HG03135 (cell line): ENCODE results near the gene TOR1B.
A peak's percentile ranks its signal among the peaks of the same experiment; 100 is the strongest.

Source experiments
- ATAC-seq: cut with Tn5 transposase; IDR thresholded peaks from one replicate; pipeline ENCODE4 v1.9.1; 2021; ENCODE audit warnings: mild to moderate bottlenecking, moderate library complexity; ENCODE audit not compliant: unreplicated experiment

Gene TOR1B

DNA sequence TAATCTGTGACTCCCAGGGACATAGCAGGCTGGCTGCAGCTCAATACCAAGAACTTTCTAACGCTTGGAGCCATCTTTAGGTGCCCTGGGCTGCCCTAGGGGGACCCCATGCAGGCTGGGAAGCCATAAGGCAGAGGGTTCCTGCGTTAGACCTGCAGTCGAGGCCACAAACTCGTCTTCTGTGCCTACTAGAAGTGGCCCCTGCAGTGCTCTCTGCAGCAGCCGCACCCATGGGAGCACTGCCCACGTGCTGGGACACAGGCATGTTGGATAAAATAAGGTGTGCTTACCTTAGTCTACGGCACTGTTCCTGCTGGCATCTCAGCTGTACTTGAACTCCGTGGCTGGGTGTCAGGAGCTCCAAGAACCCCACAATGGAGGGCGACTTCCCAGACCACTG lies 9.4 kb downstream of the TOR1B start:
- ATAC-seq, result no peak

DNA sequence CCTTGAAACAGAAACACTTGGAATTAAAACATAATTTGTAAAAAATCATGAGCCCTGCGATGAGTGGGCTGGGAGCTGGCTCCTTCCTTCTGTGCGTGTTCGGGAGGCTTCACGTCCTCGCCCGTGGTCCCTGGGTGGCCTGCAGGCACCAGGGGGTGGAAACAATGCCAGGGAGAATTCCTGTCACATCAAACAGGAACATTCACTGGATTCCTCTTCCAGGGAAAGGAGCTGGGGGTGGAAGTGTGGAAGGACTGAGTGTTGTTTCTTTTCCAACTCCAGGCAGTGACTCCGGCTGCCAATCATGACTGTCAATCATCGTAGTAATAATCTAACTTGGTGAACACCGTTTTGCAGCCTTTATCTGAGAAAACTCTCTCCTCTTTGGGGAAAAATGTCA lies 10.7 kb downstream of the TOR1B start:
- no peak for ATAC-seq

DNA sequence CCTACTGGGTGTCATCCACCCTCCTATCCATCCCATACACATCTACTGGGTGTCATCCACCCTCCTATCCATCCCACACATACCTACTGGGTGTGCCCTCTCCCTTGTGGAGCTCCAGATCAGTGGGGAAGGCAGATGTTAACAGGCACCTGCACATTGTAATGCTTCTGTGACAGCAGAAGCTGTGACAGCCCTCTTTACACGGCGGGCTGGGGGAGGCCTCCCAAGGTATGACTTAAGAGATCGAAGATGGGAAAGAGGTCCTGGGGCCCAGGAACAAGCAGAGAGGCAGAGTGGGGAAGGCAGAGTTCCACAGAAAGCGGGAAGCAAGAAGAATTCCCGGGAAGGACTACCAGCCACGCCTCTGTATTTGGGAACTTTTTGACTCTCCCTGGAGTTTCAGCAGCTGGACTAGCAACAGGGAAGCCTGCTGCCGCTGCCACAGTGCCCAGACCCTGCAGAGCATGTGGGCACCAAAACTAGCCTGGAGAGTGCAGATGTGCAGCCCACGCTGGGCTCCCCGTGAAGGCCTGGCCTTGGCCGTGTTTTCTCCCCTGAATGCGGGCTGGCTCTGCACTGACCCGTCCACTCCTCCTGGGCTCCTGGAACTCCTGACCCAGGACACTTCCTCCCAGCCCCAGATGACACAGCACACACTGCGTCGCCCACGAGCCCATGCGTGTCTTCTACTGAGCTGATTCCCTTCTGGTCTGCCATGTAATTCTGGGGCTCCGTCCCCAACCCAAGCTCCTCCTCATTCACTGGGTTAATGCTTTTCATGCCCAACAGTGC lies 11.6 kb downstream of the TOR1B start:
- no peak for ATAC-seq

DNA sequence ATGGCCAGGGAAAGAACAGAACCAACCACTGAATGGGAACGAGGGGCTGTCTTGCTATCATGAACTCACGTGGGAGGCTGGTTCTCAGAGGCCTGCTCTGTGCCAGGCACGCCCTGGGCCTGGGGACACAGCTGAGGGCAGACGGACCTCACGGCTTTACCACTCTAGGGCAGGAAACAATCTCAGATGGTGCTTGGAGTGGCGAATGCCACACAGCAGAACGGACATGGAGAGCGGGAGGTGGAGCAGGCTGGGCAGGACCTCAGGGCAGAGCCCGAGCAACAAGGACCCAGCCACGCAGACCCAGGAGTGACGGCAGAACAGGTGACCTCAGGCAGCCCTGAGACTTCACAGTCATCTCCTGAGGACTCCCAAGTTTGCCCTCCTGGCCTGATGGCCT lies 12.3 kb downstream of the TOR1B start:
- ATAC-seq, result no peak

DNA sequence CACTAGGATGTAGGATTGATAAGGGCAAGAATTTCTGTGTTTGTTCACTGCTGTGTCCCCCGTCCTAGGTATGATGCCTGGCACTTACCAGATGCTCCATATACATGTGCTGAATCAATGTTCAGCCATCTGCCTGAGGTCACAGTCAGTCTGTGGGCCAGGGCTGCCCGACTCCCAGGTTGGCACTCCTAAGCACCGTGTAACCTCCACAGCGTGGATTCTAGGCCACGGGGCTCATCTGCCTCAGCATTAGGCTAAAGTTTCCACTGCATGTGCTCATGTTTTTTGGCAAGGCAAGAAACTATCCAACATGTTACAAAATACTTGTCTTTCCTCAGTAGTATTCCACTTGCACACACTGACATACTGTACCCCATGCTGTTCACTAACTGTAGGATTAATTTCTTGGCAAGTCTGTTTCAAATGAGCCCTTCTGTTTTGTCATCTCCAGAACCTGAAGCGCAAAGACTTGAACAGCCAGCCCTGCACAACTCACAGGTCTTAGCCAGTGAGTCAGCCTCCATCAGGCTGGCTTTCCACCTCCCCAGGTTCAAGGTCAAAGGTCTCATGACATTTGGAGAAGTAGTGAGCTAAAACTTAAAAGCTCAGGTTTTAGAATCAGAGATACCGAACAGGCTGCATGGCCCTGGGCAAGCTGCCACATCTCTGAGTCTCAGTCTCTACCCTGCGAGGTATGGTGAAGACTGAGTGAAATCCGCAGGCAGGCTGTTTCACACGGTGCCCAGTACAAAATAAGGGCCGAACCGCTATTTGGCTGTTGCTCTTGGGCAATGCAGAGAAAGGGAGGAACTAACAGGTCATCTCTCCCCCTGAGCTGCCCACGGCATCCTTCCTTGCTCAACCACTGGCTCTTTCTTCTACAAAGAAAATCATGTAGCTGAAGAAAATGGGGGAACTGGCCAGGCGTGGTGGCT lies 13.8 kb downstream of the TOR1B start:
- no peak for ATAC-seq

DNA sequence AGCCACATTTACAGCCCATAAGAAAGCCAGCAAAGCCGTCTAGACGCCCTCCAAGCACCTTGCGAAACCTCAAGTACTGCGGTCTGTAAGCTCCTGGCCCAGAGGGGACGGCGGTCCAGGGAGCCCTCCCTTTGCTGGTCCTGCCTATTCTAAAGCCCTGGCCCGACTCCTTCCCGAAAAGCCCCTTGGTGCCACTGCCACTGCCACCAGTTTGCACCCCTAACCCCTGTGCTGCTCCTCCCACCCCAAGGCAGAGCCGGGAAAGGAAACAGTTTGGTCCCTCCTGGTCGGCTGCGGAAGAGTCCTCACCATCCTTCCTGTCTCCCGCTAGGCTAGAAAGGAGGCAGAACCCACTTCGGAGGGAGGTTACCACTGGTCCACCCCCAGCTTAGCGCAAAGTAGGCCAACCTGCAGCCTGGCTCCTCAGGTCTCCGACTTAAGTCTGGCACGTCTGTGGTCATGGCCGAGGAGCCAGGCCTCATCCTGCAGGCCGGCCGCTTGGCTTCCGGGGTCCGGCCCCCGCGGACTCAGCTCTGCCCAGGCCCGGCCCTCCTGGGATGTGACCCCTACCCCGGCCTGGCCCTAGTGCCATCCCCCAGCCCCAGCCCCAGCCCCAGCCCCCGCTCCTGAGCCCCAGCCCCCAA lies 20.0 kb downstream of the TOR1B start:
- ATAC-seq, result no peak

DNA sequence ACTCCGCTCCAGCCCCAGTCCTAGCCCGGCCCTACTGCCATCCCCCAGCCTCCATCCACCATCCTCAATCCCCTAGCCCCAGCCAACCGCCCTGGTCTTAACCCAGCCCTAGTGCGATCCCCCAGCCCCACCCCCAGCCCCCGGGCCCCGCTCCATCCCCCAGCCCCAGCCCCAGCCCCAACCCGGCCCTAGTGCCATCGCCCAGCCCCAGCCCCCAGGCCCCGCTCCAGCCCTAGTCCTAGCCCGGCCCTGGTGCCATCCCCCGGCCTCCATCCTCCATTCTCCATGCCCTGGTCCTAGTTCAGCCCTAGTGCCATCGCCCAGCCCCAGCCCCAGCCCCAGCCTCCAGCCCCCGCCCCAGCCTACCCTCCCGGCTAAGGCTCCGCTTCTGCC lies 20.6 kb downstream of the TOR1B start:
- no peak for ATAC-seq

DNA sequence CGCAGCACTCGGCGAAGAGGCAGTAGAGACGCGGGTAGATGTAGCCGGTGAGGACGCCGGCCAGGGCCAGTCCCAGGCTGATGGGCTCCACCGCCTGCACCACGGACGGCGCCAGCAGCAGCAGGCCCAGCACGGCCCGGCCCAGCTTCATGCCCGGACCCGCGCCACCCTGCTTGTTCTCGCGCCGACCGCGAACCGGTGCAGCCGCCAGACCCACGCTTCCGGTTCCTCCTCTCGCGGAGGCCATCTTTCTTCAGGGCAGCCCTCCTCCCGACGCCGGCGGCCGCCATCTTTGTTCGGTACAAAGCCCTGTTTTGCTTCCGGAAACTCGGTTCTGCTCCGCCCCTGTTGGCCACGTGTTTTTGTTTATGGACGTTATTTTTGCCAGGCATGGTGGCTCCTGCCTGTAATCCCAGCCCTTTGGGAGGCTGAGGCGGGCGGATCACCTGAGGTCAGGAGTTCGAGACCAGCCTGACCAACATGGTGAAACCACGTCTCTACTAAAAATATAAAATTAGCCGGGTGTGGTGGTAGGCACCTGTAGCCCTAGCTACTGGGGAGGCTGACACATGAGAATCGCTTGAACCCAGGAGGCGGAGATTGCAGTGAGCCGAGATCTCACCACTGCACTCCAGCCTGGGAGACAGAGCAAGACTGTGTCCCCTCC lies 21.1 kb downstream of the TOR1B start, which contains the start of gene TOR1A:
TOR1A (minus strand) TSS at position 202 of the 667 bp plus-strand sequence; CDS start at position 151, 51 bp downstream.
- peak; percentile 85 for ATAC-seq

DNA sequence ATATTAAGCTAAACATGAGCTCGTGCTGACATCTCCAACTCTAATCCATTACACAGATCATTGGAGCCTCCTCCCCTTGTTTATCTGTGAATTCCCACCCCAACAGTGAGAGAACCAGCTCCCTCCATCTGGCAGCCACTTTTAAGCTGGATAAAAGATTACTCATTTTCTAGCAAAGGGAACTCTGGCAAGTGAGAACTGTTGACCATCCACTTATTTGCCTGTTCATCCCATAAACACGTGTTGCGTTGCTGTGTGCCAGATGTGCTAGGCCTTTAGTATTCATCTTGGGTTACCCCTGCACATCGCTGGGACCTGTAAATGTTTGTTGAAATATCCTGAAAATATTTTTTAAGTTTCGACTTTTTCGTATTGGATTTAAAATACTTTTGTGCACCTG lies 23.4 kb downstream of the TOR1B start:
- ATAC-seq, result no peak

DNA sequence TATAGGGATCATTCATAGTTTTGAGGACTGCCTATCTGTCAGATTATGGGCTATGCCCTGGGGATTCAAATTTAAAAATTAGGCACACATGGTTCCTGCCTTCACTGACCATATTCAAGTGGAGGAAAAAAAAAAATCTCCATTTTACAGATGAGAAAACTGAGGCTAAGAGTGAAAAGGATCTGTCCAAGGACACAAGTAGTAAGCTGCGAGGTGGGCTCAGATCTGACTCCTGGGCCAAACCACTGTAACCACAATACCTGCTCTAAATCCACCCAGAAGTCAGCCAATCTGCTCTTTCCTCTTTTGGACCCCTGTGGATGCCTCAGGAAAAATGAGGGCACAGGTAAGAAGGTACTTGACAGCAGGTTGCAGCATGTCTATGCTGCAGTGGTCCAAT lies 23.8 kb downstream of the TOR1B start:
- no peak for ATAC-seq

DNA sequence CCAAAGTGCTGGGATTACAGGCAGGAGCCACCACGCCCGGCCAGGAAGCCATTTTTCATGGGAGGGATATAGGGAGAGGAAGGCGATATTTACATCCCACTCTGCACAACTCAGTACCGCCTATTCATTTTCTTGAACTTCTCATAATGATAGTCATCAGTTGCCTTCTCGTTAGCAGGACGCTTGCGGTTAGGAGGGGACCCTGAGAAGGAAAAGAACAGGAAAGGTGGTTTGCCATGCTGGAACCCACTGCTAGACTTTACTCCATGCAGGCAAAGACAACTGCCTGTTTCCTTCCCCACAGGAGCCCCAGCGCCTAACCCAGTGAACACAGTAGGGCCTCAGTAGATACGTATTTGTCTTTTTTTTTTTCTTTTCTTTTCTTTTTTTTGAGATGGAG lies 25.1 kb downstream of the TOR1B start:
- no peak for ATAC-seq

DNA sequence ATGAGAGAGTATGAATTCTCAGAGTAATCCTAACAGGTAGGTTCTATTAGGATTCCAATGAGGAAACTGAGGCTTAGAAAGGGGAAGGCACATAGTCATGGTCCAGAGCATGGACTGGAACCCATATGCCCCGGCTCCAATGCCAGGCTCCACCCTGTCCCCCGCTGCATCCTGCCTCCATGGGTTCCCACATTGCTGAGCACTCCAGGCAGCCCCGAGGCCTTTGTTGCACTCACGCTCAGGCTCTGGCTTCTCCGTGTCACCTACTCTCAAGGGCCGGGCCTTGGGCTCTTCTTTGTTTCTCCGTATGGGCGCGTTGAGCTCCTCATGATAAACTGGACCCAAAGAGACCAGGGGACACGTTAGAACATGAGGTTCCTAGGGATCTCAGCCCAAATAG lies 26.0 kb downstream of the TOR1B start:
- ATAC-seq, result no peak

DNA sequence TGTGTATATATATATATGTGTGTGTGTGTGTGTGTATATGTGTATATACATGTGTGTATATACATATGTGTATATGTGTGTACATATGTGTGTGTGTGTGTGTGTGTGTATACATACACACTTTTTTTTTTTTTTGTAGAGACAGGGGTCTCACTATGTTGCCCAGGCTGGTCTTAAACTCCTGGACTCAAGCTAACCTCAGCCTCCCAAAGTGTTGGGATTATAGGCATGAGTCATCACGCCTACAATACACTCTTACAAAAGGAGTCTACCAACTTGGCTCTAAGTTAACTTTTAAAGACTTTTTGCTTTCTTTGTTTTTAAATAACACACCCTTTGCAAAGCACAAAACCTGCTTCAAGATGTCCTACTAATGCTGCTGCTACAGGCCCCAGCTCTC lies 30.0 kb downstream of the TOR1B start:
- no peak for ATAC-seq

DNA sequence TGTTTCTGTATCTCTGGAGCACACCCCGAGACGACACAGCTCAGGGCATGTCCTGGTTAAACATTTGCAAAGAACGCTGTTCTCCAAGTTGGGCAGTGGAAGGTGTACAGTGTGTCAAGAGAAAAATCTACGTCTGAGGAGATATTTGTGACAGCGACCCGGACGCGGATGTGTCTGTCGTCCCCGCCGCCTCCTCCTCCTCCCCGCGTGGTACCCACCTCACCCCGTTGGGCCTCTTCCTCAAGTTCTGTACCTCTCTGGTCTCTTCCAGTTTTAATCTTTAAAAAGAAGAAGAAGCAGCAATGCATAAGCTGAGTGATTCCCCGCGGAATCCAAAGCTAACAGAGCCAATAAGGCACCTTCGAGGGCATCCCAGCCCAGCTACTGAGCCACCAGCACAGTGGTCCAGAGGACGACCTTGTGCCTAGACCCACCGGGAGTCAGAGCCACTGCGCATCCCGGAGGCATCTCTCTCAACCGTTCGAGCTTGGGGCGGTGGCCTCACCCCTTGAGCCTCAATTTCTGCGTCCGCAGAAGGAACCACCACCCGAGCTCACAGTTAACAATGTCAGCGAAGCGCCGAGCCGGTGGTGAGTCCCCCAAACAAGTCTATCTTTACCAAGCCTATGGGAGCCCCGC lies 31.6 kb downstream of the TOR1B start:
- ATAC-seq, result peak; percentile 24

DNA sequence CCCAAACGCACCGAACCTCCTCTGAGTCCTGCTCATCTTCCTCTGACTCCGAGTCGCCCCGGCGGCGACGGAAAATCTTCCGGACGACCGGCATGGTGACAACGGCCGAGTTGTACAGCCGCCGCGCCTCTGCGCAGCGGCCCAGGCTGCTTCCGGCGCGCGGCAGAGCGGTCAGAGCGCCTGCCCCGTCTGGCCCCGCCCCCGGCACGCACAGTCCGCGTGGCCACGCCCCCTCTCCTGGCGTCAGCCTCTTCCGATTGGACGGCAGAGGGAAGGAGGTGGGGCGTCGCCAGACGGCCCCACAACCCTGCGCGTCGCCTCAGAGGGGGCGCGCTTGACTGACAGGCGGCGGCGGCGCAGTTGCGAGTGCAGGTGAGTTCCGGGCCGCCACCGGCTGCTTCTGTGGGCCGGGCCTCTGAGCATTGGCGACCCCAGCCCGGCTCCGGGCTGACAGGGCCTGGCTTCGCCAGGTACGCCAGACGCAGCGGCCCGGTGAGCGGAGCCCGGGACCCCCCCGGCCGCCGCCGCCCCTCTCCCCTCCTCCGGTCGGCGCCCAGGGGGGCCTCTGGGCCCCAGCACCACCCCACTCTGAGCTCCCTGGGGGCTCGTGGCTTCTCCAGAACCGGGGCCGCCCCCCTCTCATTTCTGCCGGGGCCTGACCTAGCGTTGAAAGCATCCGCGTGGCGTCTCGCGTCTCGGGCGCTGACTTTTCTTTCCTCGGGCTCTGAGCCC lies 32.3 kb downstream of the TOR1B start, which contains the start of the genes C9orf78 and USP20:
C9orf78 (minus strand) TSS at position 148 of the 732 bp plus-strand sequence; CDS start at position 94, 54 bp downstream.
USP20 (plus strand) TSS at position 331 of the 732 bp plus-strand sequence. CDS start 17,098 bp downstream, outside the sequence.
- peak; percentile 94 for ATAC-seq

DNA sequence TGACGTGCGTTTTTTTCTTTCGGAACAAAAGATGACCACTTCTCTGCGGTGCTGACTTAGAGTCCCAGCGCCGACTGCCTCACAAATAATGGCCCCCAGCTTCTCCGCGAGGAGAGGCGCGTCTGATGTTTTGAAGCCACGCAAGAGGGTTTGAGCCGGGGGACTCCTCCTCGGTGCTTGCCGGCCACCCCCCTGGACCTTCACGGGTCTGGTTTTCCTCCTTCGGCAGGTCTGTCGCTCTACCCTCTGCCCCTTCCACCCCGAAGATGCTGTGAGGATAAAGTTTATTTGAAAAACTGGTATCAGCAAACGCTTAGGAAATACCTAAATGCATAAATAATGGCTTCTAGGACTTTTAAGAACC lies 32.9 kb downstream of the TOR1B start:
- peak; percentile 4 for ATAC-seq

DNA sequence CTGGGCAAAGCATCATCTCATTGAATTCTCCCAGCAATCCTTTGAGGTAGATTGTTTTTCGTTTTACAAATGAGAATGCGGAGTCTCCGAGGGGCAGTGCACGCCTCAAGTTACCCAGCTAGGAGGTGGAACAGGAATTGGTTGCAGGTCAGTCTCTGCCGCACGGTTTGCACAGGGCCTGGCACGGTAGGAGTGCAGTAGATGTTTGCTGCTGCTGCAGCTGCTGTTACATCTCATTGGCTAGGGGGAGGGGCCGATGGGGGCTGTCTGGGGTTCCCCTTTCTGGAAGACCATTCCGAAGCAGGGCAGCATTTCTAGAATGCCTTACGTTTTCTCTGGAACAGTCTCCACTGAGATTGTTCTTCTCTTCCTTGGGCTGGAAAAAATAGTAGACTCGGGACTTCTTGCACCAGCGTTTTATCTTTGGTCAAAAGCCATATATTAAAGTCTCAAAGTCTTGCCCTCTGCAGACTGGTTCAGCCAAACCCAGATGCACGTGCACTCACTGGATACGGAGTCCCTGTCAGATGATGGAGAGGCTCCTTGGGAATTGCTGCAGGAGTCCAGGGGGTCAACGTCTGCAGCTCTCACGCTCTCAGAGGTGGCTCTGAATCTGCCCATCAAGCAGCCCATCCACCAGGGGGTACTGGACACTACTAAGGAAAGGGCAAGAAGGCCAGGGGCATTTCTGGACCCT lies 33.5 kb downstream of the TOR1B start:
- no peak for ATAC-seq

DNA sequence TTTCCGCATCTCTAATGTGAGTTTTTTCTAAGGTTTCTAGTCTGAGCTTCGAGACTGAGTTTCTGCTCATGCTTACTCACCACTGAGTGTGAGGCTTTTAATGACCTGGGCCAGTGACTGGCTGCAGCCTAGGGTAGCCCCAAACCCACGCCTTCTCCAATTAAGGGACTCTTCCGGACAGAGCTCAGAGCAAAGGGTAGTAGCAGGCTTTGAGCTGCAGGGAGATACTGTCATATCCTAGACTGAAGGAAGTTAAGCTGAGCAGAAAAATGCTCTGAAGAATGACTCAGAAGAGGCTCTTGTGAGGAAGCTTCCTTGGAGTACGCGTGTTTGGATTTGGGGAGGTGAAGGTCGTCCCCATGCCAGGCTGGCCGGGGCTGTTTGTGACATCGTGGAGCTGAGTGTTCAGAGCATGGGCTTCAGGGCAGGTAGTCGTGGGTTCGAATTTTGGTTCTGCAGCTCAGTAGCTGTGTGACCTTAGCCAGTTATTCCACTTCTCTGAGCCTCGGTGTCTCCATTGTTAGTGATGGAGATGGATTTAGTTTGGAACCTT lies 35.8 kb downstream of the TOR1B start:
- ATAC-seq, result no peak
